K562 (cell line): ENCODE measurements around the gene ZFYVE19. TPM values are rescaled to one million over a fixed set of nuclear protein-coding genes. Genes with fewer than 3 reads are reported as not detected.
A peak's percentile ranks its signal among the peaks of the same experiment; 100 is the strongest.

ENCODE experiments used
- BRD9 ChIP-seq: fragments of 450-650 bp; IDR thresholded peaks from 2 replicates; pipeline ENCODE4 v1.6.1; 2018; ENCODE audit warnings: low read depth; ENCODE audit not compliant: partially characterized antibody
- CC2D1A ChIP-seq: fragments of 450-650 bp; IDR thresholded peaks from 2 replicates; pipeline ENCODE4 v1.6.1; 2017; ENCODE audit warnings: mild to moderate bottlenecking
- CUX1 ChIP-seq: fragments of 200-800 bp; sonication (Bioruptor generic); IDR thresholded peaks from 2 replicates; pipeline ENCODE4 v1.6.1; 2016; ENCODE audit warnings: missing genetic modification characterization, missing compliant biosample characterization
- HDAC1 ChIP-seq, 2 experiments: fragments of 450-650 bp; IDR thresholded peaks; 2 replicates each; pipeline ENCODE4 v1.6.1; 2016 to 2017; ENCODE audit warnings: inconsistent platforms in 1 of 2, mild to moderate bottlenecking in 1 of 2, moderate library complexity in 1 of 2
- HDAC6 ChIP-seq: IDR thresholded peaks from 2 replicates; pipeline ENCODE4 v1.6.1; 2012; ENCODE audit warnings: low read depth, mild to moderate bottlenecking, control low read depth, inconsistent platforms, low read length, moderate library complexity
- HEY1 ChIP-seq: fragments of 250-450 bp; sonication (Bioruptor Pico); IDR thresholded peaks from 2 replicates; pipeline ENCODE4 v1.5.0; 2020; ENCODE audit warnings: mild to moderate bottlenecking, moderate library complexity, borderline replicate concordance
- MTA1 ChIP-seq: fragments of 450-650 bp; IDR thresholded peaks from 2 replicates; pipeline ENCODE4 v1.6.1; 2017; ENCODE audit warnings: borderline replicate concordance
- POLR2A ChIP-seq: fragments of 450-650 bp; conservative IDR thresholded peaks from 2 replicates; pipeline ENCODE4 v1.6.1; 2016
- PPARD ChIP-seq: fragments of 250-450 bp; sonication (Bioruptor Pico); IDR thresholded peaks from 2 replicates; pipeline ENCODE4 v1.8.0; 2022; ENCODE audit warnings: inconsistent platforms, mild to moderate bottlenecking, moderate library complexity
- SP2 ChIP-seq: IDR thresholded peaks from 2 replicates; pipeline ENCODE4 v1.6.1; 2011; ENCODE audit warnings: mild to moderate bottlenecking, low read depth, low read length, moderate library complexity; ENCODE audit not compliant: poor library complexity, severe bottlenecking; ENCODE audit errors: extremely low read depth
- STAT5B ChIP-seq: fragments of 250-450 bp; sonication (Bioruptor Pico); IDR thresholded peaks from 2 replicates; pipeline ENCODE4 v1.8.0; 2021; ENCODE audit warnings: mild to moderate bottlenecking, inconsistent platforms
- TCF15 ChIP-seq: fragments of 250-450 bp; sonication (Bioruptor Pico); IDR thresholded peaks from 2 replicates; pipeline ENCODE4 v1.8.0; 2022; ENCODE audit warnings: moderate library complexity, mild to moderate bottlenecking, inconsistent platforms
- TCF7 ChIP-seq: sonication (generic); IDR thresholded peaks from 2 replicates; pipeline ENCODE4 v1.6.1; 2016; ENCODE audit warnings: antibody characterized with exemption, borderline replicate concordance
- ZBTB26 ChIP-seq: fragments of 450-650 bp; formaldehyde crosslinking; IDR thresholded peaks from 2 replicates; pipeline ENCODE4 v1.4.0; 2022; ENCODE audit warnings: missing genetic modification characterization
- ZNF408 ChIP-seq: fragments of 250-450 bp; sonication (Bioruptor Pico); IDR thresholded peaks from 2 replicates; pipeline ENCODE4 v1.4.0; 2020; ENCODE audit warnings: low read depth, mild to moderate bottlenecking, moderate library complexity
- polyA plus RNA-seq, 8 experiments: library from polyadenylated mRNA; depleted of rRNA in 4 of 8; stranded (reverse) in 5 of 8; unstranded in 3 of 8; fragments of >200 nt; fragmentation: Nextera tagmentation in 2 of 8; fragmentation: Illumina TruSeq in 1 of 8; extraction: Ambion mirVana in 2 of 8; extraction: Trizol in 1 of 8; gene quantifications; 2 replicates each; pipeline versions ENCODE4 v1.2.1 to v1.2.3, GENCODE V29; 2011 to 2014; ENCODE audit warnings: inconsistent platforms in 1 of 8, missing spikeins in 1 of 8
- total RNA-seq, 7 experiments: library from RNA; depleted of rRNA in 6 of 7; stranded (reverse); fragments of >200 nt in 6 of 7; fragmentation: Illumina TruSeq in 2 of 7; extraction: Trizol in 2 of 7; gene quantifications; 2 replicates each; pipeline versions ENCODE4 v1.2.1 to v1.2.3, GENCODE V29; 2011 to 2021; ENCODE audit warnings: low replicate concordance in 1 of 7
- TF ChIP-seq, protein P1 (sequence below): sonication (generic); formaldehyde crosslinking; IDR thresholded peaks from 2 replicates; pipeline ENCODE4 v1.8.0; 2022; ENCODE audit warnings: mild to moderate bottlenecking, missing genetic modification reagents
- TF ChIP-seq, protein P2 (sequence below): fragments of 450-650 bp; IDR thresholded peaks from 2 replicates; pipeline ENCODE4 v1.7.1; 2018; ENCODE audit warnings: mild to moderate bottlenecking, low read depth; ENCODE audit not compliant: partially characterized antibody

The ZFYVE19 gene
- total and polyA plus RNA-seq, 9 of the 15 experiments (the other 6 are each of a cell fraction or from before 2014, with no cell fraction given), result 1.5 to 36.8 (median 19.9) TPM

- no peak for TF ChIP-seq ZBTB26 (CRISPR knock-in tag)
- TF ChIP-seq TCF15, result no peak
- no peak for TF ChIP-seq TCF7
- TF ChIP-seq HDAC1 (IDR thresholded peaks at IDR 0.05), result 0 out of 4 replicates have a peak, but pooled peaks of 1 of the 2 experiments have one; percentile 11
- peak; percentile 32; the same call in 1 of the 2 replicates for TF ChIP-seq CC2D1A
- no peak for TF ChIP-seq SP2
- TF ChIP-seq HEY1, result no peak
- TF ChIP-seq PPARD (CRISPR knock-in tag), result no peak
- TF ChIP-seq POLR2A, result no peak
- no peak for TF ChIP-seq BRD9
- TF ChIP-seq, protein P1, sequence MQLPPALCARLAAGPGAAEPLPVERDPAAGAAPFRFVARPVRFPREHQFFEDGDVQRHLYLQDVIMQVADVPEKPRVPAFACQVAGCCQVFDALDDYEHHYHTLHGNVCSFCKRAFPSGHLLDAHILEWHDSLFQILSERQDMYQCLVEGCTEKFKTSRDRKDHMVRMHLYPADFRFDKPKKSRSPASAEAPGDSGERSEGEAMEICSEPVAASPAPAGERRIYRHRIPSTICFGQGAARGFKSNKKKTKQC (CRISPR knock-in tag), result peak; percentile 91; the same call in 1 of the 2 replicates
- 0 out of 2 replicates have a peak, but pooled peaks have one; percentile 36 for TF ChIP-seq CUX1
- no peak for TF ChIP-seq ZNF408
- no peak for TF ChIP-seq HDAC6
- TF ChIP-seq, protein P2, sequence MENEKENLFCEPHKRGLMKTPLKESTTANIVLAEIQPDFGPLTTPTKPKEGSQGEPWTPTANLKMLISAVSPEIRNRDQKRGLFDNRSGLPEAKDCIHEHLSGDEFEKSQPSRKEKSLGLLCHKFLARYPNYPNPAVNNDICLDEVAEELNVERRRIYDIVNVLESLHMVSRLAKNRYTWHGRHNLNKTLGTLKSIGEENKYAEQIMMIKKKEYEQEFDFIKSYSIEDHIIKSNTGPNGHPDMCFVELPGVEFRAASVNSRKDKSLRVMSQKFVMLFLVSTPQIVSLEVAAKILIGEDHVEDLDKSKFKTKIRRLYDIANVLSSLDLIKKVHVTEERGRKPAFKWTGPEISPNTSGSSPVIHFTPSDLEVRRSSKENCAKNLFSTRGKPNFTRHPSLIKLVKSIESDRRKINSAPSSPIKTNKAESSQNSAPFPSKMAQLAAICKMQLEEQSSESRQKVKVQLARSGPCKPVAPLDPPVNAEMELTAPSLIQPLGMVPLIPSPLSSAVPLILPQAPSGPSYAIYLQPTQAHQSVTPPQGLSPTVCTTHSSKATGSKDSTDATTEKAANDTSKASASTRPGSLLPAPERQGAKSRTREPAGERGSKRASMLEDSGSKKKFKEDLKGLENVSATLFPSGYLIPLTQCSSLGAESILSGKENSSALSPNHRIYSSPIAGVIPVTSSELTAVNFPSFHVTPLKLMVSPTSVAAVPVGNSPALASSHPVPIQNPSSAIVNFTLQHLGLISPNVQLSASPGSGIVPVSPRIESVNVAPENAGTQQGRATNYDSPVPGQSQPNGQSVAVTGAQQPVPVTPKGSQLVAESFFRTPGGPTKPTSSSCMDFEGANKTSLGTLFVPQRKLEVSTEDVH, result peak; percentile 74
- no peak; the same call in 1 of the 2 replicates for TF ChIP-seq MTA1
- no peak for TF ChIP-seq STAT5B (CRISPR knock-in tag)
Measured at GRCh38 chr15:40762919-40763800, 43.7 kb upstream of the ZFYVE19 start (continued).
